WTC11 (cell line): ENCODE data around the gene FICD. TPM values are rescaled to one million over a fixed set of nuclear protein-coding genes. Genes with fewer than 3 reads are reported as not detected.

Source experiments
- ATAC-seq: fragments of 200-7000 bp; cut with Tn5 transposase; 2 replicates; pipeline ENCODE4 v1.10.0; 2021; ENCODE audit warnings: mild to moderate bottlenecking, moderate library complexity
- CTCF ChIA-PET: fragments of 300-600 bp; sonication (Branson Sonifier 250); formaldehyde crosslinking; loops from one replicate; lab custom pipeline; 2021; ENCODE audit warnings: antibody characterized with exemption; lab: Charles Lee
- POLR2A ChIA-PET: fragments of 350-600 bp; sonication (Branson Sonifier 250); formaldehyde crosslinking; loops from one replicate; lab custom pipeline; 2021; ENCODE audit warnings: antibody characterized with exemption; lab: Charles Lee
- DNase-seq: peaks from one replicate; pipeline ENCODE4 v3.0.0; 2021; ENCODE audit warnings: low spot score
- H3K27ac Mint-ChIP-seq: 2 replicates; pipeline ENCODE4 v1.8.0; 2021; ENCODE audit warnings: mixed read lengths
- H3K27me3 Mint-ChIP-seq: 2 replicates; pipeline ENCODE4 v1.8.0; 2021; ENCODE audit warnings: low read depth, mild to moderate bottlenecking, moderate library complexity, mixed read lengths
- H3K36me3 Mint-ChIP-seq: 2 replicates; pipeline ENCODE4 v1.8.0; 2021; ENCODE audit warnings: mixed read lengths
- H3K4me1 Mint-ChIP-seq: 2 replicates; pipeline ENCODE4 v1.8.0; 2022; ENCODE audit warnings: mixed read lengths
- H3K4me3 Mint-ChIP-seq: 2 replicates; pipeline ENCODE4 v1.8.0; 2021; ENCODE audit warnings: mild to moderate bottlenecking, moderate library complexity, mixed read lengths
- H3K9me3 Mint-ChIP-seq: 2 replicates; pipeline ENCODE4 v1.8.0; 2021; ENCODE audit warnings: mixed read lengths
- CBFB ChIP-seq: sonication (generic); formaldehyde crosslinking; IDR thresholded peaks from 2 replicates; pipeline ENCODE4 v1.8.1; 2022; ENCODE audit warnings: mild to moderate bottlenecking, low read depth, missing genetic modification reagents
- CREB1 ChIP-seq: sonication (generic); formaldehyde crosslinking; IDR thresholded peaks from 2 replicates; pipeline ENCODE4 v1.8.0; 2023; ENCODE audit warnings: mild to moderate bottlenecking, missing genetic modification reagents
- CREM ChIP-seq: sonication (generic); formaldehyde crosslinking; IDR thresholded peaks from 2 replicates; pipeline ENCODE4 v1.8.1; 2022; ENCODE audit warnings: mild to moderate bottlenecking, missing genetic modification reagents, moderate library complexity
- ELF4 ChIP-seq: sonication (generic); formaldehyde crosslinking; IDR thresholded peaks from 2 replicates; pipeline ENCODE4 v1.8.1; 2022; ENCODE audit warnings: low read depth, mild to moderate bottlenecking, moderate library complexity, missing genetic modification reagents
- ESRRA ChIP-seq: sonication (generic); formaldehyde crosslinking; IDR thresholded peaks from 2 replicates; pipeline ENCODE4 v1.8.1; 2022; ENCODE audit warnings: mild to moderate bottlenecking, missing genetic modification reagents, borderline replicate concordance
- NFATC4 ChIP-seq: fragments of 250-450 bp; sonication (Bioruptor Pico); IDR thresholded peaks from 2 replicates; pipeline ENCODE4 v1.9.0; 2021; ENCODE audit warnings: mild to moderate bottlenecking
- PRRX2 ChIP-seq: fragments of 250-450 bp; sonication (Bioruptor Pico); IDR thresholded peaks from 2 replicates; pipeline ENCODE4 v1.8.0; 2021; ENCODE audit warnings: mild to moderate bottlenecking
- SMAD4 ChIP-seq: sonication (generic); formaldehyde crosslinking; IDR thresholded peaks from 2 replicates; pipeline ENCODE4 v1.8.0; 2022; ENCODE audit warnings: mild to moderate bottlenecking, missing genetic modification reagents
- TEAD4 ChIP-seq: sonication (generic); formaldehyde crosslinking; IDR thresholded peaks from 2 replicates; pipeline ENCODE4 v1.8.0; 2022; ENCODE audit warnings: mild to moderate bottlenecking, missing genetic modification reagents
- ZNF317 ChIP-seq: sonication (generic); formaldehyde crosslinking; IDR thresholded peaks from 2 replicates; pipeline ENCODE4 v1.8.1; 2023; ENCODE audit warnings: low read depth, mild to moderate bottlenecking, moderate library complexity, missing genetic modification reagents, borderline replicate concordance
- ZNF396 ChIP-seq: fragments of 250-450 bp; sonication (Bioruptor Pico); IDR thresholded peaks from 2 replicates; pipeline ENCODE4 v1.8.0; 2021; ENCODE audit warnings: mild to moderate bottlenecking, moderate library complexity, borderline replicate concordance
- total RNA-seq: library from RNA; stranded (reverse); gene quantifications from 3 replicates; pipeline ENCODE4 v1.2.3, GENCODE V29; 2021
- TF ChIP-seq, protein P1 (sequence below): sonication (generic); formaldehyde crosslinking; IDR thresholded peaks from 2 replicates; pipeline ENCODE4 v1.8.1; 2023; ENCODE audit warnings: mild to moderate bottlenecking, missing genetic modification reagents
- TF ChIP-seq, protein P2 (sequence below): sonication (generic); formaldehyde crosslinking; IDR thresholded peaks from 2 replicates; pipeline ENCODE4 v1.8.1; 2022; ENCODE audit warnings: low read depth, mild to moderate bottlenecking, moderate library complexity, missing genetic modification reagents, borderline replicate concordance
- TF ChIP-seq, protein P3 (sequence below): sonication (generic); formaldehyde crosslinking; IDR thresholded peaks from 2 replicates; pipeline ENCODE4 v1.8.1; 2023; ENCODE audit warnings: mild to moderate bottlenecking, moderate library complexity, missing genetic modification reagents
- TF ChIP-seq, protein P4 (sequence below): sonication (generic); formaldehyde crosslinking; IDR thresholded peaks from 2 replicates; pipeline ENCODE4 v1.8.0; 2022; ENCODE audit warnings: mild to moderate bottlenecking, missing genetic modification reagents
- TF ChIP-seq, protein P5 (sequence below): fragments of 200-600 bp; IDR thresholded peaks from 2 replicates; pipeline ENCODE4 v1.8.0; 2022; ENCODE audit warnings: antibody characterized with exemption
- TF ChIP-seq, protein P6 (sequence below): sonication (generic); formaldehyde crosslinking; IDR thresholded peaks from 2 replicates; pipeline ENCODE4 v1.8.0; 2022; ENCODE audit warnings: missing genetic modification reagents
- TF ChIP-seq, protein P7 (sequence below): fragments of 250-450 bp; sonication (Bioruptor Pico); IDR thresholded peaks from 2 replicates; pipeline ENCODE4 v1.9.0; 2021; ENCODE audit warnings: moderate library complexity, mild to moderate bottlenecking, inconsistent platforms, borderline replicate concordance
- TF ChIP-seq, protein P8 (sequence below): sonication (generic); formaldehyde crosslinking; IDR thresholded peaks from 2 replicates; pipeline ENCODE4 v1.8.1; 2023; ENCODE audit warnings: mild to moderate bottlenecking, missing genetic modification reagents, moderate library complexity

The FICD gene
- total RNA-seq, 1 experiment from 2014 or later: 6.3 TPM

DNA sequence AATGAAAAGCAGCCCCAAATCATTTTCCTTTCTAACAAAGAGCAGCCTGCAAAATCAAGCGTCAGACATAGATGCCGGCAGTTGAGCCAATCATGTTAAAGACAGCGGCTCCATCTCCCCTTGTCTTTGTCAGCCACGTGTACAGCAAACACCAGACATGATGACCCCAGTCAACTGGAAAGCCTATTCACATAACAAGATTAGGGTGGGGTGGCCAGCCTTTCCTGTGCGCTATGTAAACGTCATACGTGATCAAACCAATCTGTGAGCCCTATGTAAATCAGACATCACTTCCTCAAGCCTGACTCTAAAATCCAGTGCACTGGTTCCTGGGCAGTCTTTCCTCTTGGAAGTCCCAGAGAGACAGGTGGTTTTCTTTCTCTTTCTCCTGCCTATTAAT lies 9.9 kb upstream of the FICD start:
- Mint-ChIP-seq H3K9me3 (peaks cover 50% of the 10 kb centered on the region), H3K4me3 (no peak overlapping the region)
- TF ChIP-seq, protein P1, sequence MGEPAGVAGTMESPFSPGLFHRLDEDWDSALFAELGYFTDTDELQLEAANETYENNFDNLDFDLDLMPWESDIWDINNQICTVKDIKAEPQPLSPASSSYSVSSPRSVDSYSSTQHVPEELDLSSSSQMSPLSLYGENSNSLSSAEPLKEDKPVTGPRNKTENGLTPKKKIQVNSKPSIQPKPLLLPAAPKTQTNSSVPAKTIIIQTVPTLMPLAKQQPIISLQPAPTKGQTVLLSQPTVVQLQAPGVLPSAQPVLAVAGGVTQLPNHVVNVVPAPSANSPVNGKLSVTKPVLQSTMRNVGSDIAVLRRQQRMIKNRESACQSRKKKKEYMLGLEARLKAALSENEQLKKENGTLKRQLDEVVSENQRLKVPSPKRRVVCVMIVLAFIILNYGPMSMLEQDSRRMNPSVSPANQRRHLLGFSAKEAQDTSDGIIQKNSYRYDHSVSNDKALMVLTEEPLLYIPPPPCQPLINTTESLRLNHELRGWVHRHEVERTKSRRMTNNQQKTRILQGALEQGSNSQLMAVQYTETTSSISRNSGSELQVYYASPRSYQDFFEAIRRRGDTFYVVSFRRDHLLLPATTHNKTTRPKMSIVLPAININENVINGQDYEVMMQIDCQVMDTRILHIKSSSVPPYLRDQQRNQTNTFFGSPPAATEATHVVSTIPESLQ (CRISPR knock-in tag): no peak
- TF ChIP-seq TEAD4 (CRISPR knock-in tag) (no peak), ZNF396 (CRISPR knock-in tag) (no peak), CBFB (no peak), PRRX2 (CRISPR knock-in tag) (no peak), ESRRA (CRISPR knock-in tag) (no peak), CREM (CRISPR knock-in tag) (no peak)
- TF ChIP-seq, protein P2, sequence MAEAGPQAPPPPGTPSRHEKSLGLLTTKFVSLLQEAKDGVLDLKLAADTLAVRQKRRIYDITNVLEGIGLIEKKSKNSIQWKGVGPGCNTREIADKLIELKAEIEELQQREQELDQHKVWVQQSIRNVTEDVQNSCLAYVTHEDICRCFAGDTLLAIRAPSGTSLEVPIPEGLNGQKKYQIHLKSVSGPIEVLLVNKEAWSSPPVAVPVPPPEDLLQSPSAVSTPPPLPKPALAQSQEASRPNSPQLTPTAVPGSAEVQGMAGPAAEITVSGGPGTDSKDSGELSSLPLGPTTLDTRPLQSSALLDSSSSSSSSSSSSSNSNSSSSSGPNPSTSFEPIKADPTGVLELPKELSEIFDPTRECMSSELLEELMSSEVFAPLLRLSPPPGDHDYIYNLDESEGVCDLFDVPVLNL (CRISPR knock-in tag): no peak
- TF ChIP-seq, protein P3, sequence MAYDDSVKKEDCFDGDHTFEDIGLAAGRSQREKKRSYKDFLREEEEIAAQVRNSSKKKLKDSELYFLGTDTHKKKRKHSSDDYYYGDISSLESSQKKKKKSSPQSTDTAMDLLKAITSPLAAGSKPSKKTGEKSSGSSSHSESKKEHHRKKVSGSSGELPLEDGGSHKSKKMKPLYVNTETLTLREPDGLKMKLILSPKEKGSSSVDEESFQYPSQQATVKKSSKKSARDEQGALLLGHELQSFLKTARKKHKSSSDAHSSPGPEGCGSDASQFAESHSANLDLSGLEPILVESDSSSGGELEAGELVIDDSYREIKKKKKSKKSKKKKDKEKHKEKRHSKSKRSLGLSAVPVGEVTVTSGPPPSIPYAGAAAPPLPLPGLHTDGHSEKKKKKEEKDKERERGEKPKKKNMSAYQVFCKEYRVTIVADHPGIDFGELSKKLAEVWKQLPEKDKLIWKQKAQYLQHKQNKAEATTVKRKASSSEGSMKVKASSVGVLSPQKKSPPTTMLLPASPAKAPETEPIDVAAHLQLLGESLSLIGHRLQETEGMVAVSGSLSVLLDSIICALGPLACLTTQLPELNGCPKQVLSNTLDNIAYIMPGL: no peak

DNA sequence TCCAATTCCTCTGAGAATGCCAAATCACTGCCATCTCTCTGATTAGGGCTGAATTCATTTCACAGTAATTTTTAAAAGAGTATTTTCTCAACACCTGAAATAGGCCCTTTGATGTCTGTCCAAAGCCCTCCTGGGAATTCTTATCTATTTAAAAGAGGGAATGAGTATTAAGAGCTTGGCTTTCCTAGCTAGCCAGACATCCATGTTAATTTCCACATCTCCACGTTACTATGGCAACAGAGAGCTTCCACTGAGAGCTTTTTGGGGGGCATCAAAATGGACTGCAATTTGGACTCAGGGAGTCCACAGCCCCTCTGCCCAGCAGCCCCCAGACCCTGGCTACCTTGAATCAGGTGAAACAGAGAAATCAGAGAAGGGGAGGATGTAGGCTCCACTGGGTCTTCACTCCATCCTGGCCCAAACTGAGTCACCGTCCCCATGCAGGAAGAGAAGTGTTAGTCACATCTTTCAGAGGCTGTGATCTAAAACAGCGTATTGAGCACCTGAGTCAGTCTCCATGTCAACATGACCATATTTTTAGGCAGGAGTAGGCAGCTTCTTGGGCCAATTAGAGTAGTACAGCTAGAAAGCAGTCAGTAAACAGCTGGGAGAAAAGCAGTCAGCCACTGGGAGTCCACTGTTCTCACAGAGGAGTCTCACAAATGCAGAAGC lies 7.0 kb upstream of the FICD start:
- POLR2A ChIA-PET: no interaction called here
- H3K27ac Mint-ChIP-seq: no peak overlapping the region
- TF ChIP-seq SMAD4 (CRISPR knock-in tag) (no peak), ELF4 (CRISPR knock-in tag) (no peak), PRRX2 (CRISPR knock-in tag) (no peak), ZNF317 (no peak), NFATC4 (CRISPR knock-in tag) (no peak), CREB1 (no peak)
- TF ChIP-seq, protein P4, sequence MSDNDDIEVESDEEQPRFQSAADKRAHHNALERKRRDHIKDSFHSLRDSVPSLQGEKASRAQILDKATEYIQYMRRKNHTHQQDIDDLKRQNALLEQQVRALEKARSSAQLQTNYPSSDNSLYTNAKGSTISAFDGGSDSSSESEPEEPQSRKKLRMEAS (CRISPR knock-in tag): no peak
- TF ChIP-seq, protein P5, sequence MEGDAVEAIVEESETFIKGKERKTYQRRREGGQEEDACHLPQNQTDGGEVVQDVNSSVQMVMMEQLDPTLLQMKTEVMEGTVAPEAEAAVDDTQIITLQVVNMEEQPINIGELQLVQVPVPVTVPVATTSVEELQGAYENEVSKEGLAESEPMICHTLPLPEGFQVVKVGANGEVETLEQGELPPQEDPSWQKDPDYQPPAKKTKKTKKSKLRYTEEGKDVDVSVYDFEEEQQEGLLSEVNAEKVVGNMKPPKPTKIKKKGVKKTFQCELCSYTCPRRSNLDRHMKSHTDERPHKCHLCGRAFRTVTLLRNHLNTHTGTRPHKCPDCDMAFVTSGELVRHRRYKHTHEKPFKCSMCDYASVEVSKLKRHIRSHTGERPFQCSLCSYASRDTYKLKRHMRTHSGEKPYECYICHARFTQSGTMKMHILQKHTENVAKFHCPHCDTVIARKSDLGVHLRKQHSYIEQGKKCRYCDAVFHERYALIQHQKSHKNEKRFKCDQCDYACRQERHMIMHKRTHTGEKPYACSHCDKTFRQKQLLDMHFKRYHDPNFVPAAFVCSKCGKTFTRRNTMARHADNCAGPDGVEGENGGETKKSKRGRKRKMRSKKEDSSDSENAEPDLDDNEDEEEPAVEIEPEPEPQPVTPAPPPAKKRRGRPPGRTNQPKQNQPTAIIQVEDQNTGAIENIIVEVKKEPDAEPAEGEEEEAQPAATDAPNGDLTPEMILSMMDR: no peak
- TF ChIP-seq, protein P6, sequence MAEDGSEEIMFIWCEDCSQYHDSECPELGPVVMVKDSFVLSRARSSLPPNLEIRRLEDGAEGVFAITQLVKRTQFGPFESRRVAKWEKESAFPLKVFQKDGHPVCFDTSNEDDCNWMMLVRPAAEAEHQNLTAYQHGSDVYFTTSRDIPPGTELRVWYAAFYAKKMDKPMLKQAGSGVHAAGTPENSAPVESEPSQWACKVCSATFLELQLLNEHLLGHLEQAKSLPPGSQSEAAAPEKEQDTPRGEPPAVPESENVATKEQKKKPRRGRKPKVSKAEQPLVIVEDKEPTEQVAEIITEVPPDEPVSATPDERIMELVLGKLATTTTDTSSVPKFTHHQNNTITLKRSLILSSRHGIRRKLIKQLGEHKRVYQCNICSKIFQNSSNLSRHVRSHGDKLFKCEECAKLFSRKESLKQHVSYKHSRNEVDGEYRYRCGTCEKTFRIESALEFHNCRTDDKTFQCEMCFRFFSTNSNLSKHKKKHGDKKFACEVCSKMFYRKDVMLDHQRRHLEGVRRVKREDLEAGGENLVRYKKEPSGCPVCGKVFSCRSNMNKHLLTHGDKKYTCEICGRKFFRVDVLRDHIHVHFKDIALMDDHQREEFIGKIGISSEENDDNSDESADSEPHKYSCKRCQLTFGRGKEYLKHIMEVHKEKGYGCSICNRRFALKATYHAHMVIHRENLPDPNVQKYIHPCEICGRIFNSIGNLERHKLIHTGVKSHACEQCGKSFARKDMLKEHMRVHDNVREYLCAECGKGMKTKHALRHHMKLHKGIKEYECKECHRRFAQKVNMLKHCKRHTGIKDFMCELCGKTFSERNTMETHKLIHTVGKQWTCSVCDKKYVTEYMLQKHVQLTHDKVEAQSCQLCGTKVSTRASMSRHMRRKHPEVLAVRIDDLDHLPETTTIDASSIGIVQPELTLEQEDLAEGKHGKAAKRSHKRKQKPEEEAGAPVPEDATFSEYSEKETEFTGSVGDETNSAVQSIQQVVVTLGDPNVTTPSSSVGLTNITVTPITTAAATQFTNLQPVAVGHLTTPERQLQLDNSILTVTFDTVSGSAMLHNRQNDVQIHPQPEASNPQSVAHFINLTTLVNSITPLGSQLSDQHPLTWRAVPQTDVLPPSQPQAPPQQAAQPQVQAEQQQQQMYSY: no peak
- TF ChIP-seq, protein P7, sequence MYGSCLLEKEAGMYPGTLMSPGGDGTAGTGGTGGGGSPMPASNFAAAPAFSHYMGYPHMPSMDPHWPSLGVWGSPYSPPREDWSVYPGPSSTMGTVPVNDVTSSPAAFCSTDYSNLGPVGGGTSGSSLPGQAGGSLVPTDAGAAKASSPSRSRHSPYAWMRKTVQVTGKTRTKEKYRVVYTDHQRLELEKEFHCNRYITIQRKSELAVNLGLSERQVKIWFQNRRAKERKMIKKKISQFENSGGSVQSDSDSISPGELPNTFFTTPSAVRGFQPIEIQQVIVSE (CRISPR knock-in tag): no peak
- TF ChIP-seq, protein P8, sequence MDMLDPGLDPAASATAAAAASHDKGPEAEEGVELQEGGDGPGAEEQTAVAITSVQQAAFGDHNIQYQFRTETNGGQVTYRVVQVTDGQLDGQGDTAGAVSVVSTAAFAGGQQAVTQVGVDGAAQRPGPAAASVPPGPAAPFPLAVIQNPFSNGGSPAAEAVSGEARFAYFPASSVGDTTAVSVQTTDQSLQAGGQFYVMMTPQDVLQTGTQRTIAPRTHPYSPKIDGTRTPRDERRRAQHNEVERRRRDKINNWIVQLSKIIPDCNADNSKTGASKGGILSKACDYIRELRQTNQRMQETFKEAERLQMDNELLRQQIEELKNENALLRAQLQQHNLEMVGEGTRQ (CRISPR knock-in tag): no peak

More for the DNA sequence above, 9.9 kb upstream of the FICD start:
- ChIA-PET POLR2A (no interaction called here), CTCF (no interaction called here)
- peaks cover 25% of the 10 kb centered on the region for H3K36me3 Mint-ChIP-seq
- peaks cover 5% of the 10 kb centered on the region for H3K4me1 Mint-ChIP-seq
- no peak for DNase-seq
- H3K27me3 Mint-ChIP-seq: peaks cover 11% of the 10 kb centered on the region
- no peak for ATAC-seq
- no peak overlapping the region for H3K27ac Mint-ChIP-seq

More for the DNA sequence above, 7.0 kb upstream of the FICD start:
- ATAC-seq (no peak), DNase-seq (no peak)
- peaks cover 15% of the 10 kb centered on the region for H3K36me3 Mint-ChIP-seq
- H3K4me3 Mint-ChIP-seq: no peak overlapping the region
- peaks cover 7% of the 10 kb centered on the region; the same call in 1 of the 2 replicates for H3K27me3 Mint-ChIP-seq
- peaks cover 33% of the 10 kb centered on the region for H3K9me3 Mint-ChIP-seq
- CTCF ChIA-PET: interaction anchor here (1.1 to 1.2 kb wide), 2 partner anchors 12 to 518 kb away, joined by 3 to 5 read pairs; no protein-coding TSS in a partner anchor
- H3K4me1 Mint-ChIP-seq: peaks cover 17% of the 10 kb centered on the region
